Hippocampal formation (tissue), 2 donors: ENCODE measurements around the gene DIS3L2.

Experiments used
- DNase-seq, 2 donors: peaks; one replicate each; lab custom pipeline; 2025; lab: John Stamatoyannopoulos, UW

DIS3L2 gene

DNA sequence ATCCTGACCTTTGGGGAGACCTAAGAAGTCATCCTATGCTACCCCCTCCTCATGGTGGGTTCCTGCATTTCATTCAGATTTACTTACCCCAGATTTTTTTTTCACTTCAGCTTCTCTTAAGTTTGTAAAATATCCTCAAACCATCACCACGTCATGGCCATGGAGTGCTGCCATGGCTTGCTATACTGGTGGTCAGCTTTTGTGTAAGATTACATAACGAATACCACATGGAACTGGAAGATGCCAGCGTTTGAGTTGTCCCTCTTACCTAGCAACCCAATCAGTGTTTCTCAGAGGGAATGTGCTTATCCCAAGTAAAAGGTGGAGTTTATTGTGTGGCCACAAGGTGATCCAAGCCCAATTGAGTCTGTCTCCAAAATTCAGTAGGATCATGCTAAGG, 268.4 kb downstream of the DIS3L2 start:
- DNase-seq, result no peak

DNA sequence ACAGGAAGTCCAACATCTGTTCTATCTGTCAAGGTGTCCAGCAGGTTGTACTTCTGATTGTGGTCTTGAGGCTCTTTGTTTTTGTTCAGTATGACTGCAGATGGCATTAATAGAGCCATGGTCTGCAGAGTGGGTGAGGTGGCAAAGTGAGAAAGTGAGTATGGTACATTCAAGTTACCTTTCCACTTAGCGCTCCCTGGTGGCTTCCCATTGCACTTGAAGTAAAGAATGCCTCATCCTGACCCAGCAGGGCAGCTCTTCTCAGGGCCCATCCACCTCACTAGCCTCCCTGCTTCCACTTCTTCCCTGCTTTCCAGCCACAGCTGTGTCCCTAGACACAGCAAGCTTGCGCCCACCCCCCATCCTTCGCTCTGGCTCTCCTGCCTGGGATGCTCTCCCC, 269.0 kb downstream of the DIS3L2 start:
- no peak for DNase-seq

DNA sequence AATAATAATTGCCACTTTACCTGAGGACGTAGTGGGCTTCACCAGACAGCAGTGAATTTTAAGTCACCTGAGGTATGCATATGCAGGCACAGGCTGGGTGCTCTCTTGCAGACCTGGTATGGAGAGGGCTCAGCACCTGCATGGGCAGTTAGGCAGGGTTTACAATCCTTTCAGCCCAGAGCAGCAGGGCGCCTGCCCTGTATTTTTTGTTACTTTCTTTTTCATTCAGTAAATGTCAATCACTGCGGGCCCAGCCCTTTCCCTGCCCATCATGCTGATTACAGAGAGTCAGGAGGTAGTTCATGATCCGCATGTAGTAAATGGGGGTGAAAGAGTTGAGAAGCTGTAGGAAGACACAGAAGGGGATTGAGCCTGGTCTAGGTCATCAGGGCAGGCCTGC, 270.0 kb downstream of the DIS3L2 start:
- DNase-seq, result no peak

DNA sequence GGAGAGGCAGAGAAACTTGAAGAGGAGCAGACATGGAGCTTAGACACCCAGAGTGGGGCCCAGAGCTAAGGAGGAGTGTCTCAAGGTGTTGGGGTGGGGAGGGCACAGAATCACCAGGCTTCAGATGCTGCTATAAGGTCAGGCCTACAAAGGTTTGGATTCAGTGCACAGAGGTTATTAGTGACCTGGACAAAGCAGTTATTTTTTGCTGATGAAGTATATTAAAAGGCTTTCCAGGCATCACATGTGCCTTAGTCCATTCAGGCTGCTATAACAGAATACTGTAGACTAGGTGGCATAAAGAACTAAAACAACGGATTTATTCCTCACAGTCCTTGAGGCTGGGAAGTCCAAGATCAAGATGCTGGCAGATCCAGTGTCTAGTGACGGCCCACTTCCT, 271.4 kb downstream of the DIS3L2 start:
- no peak for DNase-seq

DNA sequence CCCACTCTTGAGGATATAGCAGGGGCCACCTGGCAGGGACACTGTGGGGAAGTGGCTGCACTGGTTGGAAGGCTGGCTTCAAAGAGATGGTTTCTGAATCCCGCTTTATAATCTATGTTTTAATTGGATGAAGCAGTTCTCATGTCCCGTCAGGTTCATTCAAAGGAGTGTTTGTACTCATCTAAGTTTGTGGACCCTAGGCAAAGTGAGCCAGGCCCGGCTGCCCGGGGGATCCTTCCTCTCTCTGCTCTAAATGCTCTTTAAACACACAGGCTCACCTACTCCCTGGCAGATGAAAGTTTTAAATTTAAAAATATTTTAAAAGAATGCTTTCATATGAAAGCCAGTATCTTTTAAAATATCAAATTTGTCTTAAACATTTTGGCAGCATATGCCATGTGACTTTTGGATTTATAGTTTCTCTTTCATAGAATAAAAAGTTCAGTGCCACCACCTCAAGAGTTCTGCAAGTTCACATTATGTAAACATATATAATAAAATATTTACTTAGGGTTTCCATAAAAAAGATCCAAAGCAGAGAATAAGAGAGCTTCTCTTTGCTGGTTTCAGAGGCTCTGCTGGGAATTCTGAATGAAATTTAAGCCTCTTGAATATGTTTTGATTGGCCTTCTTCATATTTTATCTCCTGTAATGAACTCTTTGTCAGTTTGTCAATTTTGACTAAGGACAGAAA, 273.6 kb downstream of the DIS3L2 start:
- DNase-seq, result no peak

DNA sequence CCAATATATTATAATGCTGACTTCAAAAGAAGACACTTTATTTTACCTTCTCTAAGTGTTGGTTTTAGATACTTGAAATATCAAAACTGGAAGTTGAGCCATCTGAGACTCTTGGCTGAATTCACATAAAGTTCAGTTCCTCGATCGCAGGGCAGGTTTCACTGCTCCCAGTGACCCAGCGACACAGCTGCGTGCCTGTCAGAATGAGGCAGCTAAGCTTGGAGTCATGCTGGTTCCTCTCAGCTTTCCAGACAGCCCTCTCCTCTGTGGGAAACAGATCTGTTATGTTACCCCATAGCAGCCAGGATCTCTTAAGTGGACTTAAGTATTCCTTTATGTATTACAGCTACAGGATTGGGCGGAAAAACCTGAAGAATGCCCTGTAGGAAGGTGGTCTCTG, 274.2 kb downstream of the DIS3L2 start:
- no peak for DNase-seq

DNA sequence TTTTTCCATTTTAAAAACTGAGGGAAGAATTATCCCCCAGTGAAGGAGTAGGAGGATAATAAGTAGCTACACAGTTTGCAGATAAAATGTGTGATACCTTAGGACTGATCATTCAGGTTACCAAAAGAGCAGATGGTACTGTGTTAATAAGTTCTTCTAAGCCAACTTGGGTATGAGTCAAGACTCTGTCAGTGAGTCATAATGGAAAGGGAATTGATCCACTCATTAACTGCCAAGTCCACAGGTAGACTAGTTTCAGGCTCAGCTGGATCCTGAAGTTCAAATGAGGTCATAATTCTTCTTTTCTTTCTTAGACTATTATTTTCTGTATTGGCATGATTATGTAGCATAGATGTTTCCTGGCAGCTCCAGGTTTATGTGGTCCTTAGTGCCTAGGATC, 274.7 kb downstream of the DIS3L2 start:
- DNase-seq, result no peak

DNA sequence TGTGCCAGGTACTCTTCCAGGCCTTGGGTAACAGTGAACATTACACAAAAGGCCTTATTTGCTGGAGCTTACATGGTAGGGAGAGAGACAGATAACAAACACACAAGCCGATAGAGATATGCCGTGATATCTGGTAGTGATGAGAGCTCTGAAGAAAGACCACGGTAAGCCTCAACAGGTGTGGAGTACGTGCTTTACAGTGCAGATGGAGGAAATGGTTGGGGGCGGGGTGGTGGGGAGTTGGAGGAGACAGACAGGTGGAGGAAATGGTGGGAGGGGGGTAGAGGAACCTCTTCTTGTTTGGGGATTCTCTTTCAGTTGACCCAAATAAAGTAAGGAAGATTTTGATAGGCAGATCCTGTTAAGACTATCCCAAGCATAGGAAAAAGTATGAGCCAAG, 276.0 kb downstream of the DIS3L2 start:
- DNase-seq, result no peak

DNA sequence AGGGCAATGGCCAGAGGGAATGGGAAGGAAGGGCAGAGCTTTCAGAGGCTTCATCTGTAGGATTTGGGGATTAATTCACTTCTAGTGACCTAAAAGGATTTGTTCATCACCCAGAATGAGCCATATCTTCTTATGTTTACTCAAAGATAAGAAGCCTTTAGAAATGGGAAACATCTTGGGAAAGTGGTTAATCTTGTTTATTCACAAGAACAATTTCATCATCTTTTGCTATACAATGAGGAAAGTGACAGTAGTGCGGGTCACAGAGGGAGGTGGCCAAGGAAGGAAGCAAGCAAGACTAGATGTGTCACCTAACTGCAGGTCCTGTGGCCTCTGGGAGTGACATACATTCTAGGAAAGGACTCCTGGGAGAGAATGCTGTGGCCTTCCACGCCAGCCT, 276.6 kb downstream of the DIS3L2 start:
- no peak for DNase-seq

DNA sequence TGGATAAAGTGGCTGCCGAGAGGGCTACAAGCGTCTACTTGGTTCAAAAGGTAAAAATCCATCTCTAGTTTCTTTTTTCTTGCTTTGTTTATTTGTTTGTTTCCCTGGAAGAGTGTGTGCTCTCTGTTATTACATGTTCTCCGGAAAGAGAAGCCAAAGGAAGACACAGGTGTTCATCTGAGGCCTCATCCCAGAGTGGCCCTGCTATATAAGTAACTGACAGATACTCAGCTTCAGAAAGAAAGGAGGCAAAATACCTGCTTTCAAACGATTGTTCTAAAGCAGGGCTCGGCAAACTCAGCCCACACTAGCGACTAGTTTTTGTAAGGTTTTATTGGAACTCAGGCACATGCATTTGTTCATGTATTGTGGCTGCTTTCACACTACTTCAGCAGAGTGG, 277.1 kb downstream of the DIS3L2 start:
- DNase-seq, result no peak

DNA sequence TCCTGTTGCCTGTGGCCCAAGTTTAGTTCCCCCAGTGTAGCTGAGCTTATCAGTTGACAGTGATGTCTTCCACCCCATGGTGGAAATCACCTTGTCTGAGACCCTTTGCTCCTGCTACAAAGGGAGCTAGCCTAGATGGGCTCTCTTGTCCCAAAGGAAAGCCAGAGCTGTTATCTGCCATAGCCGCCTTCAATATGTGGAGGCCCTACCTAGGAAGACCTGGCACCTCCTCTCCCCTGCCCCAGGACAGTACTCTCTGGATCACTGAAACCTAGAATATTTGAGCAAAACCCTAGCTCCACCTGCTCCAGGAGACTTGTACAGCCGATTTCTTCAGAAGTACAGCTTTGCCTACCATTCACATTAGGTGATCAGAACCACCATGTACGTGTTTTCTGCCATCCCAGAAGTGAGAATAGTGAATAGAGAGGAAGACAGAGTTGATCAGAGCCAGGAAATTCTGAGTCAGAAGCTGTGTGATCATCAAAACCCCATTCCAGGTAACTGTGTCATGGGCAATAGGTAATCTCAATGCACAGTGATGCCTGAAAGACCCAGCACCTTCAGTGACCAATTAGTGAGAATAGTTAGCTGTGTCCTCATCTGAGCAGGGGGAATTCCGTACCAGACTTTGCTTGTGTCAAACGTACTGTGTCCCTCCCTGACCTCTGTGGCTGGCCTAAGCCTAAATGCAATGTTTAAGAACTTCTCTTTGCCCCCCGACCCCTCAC, 278.6 kb downstream of the DIS3L2 start:
- DNase-seq, result no peak

DNA sequence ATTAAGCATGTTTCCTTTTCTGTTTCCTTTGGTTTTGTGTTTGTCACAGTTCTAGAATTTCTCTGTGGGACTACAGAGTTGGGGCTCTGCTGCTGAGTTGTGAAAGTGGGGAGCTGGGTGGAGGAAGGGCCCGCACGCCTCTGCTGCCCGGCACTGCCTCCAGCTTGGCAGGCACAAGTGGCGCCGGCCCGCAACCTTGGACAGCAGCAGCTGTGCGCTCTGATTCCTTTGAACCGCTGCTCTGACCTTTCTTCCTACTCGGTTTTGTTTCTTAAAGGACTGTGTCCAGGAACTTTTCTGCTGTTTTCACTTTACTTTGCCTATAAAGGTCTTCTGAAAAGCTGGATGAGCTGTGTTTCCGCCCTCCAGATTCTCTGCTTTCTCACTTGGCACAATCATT, 279.4 kb downstream of the DIS3L2 start:
- DNase-seq, result no peak

DNA sequence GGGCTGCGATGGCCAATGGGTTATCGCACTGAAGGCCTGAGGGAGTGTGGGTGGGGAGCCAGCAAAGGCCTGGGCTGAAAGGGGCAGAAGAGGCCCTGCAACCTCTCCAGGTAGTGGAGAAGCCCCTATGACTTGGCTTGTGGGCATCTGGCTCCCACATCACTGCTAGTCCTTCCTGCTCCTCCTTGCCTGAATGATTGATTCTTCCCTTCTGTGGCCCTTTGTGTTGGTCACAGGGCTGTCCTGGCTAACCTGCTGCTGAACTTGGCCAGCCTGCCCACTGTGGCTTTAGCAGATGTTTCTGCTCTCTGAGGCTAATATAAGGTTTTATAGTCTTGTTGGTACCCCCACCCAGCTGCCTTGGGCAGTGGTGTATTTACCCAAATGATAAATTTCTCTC, 280.8 kb downstream of the DIS3L2 start:
- no peak for DNase-seq

DNA sequence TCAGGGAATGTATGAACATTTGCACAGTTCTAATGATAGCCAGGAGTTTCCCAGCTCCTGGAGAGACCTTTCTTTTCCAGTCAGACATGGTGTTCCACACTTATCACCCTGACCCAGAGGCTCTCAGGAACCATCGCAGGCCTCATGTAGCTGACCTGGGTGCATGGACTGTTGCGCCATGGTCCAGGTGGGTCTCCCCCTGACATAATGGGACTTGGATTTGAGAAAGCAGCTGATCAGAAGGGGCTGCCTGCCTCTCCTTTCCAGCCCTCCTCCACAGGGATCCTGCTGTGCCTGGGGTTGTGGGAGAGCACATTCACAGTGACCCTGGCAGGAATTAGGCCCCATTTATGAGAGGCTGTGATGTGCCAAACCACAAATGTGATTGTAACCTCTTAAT, 283.6 kb downstream of the DIS3L2 start:
- DNase-seq, result no peak

DNA sequence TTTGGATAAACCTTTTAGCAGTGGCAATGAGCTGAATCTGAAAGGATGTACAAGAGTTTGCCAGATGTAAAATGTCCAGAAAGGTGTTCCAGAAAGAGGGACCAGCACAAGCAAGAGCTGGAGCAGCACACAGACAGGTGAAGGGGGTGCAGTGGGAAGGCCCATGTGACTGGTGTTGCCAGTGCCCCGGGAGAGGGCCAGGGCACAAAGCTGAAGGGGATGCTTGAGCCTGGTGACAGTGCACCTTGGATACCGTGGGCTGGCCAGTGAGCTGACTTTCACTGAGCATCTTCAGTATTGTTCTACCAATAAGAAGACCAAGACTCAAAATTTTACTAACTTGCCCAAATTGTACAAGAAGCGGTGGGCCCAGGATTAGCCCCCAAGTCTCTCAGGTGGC, 284.7 kb downstream of the DIS3L2 start:
- no peak for DNase-seq

DNA sequence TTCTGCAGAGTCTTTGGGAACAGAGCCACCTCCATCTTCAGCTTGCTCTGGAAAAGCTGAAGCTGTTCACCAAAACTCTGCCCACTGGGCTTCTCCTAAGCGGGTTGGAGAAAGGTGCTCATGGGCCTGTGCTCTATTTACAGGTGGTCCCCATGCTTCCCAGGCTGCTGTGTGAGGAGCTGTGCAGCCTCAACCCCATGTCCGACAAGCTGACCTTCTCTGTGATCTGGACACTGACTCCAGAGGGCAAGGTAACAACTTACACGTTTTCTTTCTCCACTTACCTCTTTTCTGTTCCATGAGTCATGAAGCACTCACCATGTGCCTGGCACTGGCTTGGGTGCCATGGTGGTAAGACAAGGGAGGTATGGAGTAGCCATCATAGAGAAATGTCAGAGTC, 287.6 kb downstream of the DIS3L2 start:
- no peak for DNase-seq

DNA sequence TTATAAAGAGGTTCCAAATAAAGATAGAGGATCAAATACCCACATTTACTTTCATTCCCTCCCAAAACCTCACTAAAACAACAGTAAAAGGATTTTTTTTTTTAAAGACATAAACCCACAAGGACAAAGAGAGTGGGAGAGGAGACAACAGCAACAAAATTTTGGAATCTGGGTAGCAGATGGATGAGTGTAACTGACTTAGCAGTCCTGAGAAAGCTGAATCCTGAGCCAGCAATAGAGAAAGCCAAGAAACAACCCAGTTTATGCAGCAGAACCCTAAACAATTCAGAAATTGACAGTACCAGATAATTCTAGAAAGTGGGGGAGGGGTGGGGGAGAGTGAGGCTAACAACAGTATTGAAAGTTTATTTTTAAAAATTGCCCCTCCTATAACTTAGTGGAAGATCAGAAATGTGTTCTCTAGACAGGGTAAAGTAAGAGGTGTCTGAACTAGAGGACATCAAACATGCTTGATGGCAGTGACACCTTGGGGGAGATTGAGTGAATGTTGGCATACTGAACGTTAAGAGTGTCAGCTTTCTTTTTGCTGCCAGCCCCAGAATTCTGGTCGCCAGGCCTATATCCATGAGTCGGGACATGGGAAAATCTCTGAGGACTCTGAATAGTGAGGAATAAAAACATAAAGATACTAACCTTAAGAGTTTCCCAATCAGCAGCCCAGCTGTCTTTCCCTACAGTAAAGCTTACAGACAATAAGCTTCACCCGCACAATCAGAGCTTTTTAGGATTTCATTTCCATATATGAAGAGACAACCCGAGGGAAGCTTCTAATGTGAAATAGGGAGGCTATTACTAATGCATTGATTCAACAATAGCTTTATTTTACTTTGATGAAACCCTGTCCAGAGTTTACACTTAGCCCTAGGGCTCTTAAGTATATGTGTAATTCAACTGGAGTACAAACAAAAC, 289.0 kb downstream of the DIS3L2 start:
- DNase-seq, result no peak

DNA sequence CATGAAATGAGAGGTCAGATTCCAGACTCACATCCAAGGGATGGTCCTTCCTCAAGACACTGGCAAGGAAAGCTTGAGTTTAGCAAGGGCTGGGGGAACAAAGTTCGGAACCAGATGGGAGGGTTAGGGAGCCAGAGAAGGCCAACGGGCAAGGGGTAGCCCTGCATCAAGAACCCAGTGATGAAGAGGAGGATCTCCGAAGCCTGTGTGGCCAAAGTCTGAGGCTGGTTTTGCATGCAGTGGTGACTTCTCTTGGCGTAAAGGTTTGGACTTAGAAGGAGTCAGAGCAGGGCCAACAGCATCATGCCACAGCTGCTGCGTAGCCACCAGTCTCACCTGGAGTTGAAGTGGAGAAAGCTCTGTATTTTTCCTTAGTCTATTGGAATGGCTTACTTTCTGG, 293.5 kb downstream of the DIS3L2 start:
- DNase-seq, result no peak

DNA sequence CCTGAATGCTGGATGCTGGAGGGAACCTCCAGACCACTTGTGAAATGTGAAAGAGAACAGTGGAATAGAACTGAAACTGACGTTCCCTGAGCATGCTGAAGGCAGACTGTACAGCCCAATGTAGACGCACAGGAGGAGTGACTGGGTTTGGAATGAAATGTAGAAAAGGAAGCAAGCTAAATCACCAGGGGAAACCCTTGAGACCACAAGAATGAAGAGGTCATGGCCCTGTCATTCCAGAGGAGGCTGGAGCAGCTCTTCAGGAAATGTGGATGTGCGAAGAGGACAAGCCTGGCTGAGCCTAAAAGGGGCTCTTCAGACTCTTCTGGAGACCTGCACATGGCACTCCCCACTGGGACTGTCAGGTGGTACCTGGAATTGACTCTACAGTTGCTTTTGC, 298.6 kb downstream of the DIS3L2 start:
- no peak for DNase-seq

DNA sequence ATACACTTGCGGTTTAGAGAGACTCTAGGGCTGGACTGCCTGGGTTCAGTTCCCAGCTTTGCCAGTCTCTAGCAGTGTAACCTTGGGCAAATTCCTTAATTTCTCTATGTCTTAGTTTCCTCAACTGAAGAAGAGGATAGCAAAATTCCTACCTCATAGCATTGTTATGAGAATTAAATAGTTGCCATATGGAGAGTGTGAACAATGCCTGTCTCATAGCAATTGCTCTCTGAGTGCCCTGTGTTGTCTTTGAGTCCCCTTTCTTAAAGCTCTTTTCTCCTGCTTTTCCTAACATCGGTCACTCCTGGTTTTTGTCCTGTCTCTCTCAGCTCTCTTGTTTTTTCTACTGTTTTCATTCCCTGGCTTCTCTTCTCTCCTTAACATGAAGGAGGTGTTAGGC, 300.3 kb downstream of the DIS3L2 start:
- no peak for DNase-seq

DNA sequence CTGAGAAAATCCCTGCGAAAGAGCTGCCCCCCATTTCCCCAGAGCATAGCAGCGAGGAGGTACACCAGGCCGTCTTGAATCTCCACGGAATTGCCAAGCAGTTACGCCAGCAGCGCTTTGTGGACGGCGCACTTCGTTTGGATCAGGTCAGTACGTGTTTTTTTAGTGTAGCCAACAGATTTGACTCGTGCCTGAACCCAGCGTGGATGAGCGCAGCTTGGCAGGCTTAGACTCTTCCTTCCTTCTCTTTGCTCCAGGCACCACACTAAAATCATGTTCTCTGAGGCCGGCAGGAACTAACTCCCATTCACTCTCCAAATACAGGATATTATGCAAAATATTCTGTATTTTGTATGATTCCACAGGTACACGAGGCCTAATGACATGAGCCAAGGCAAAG, 301.8 kb downstream of the DIS3L2 start:
- no peak for DNase-seq

DNA sequence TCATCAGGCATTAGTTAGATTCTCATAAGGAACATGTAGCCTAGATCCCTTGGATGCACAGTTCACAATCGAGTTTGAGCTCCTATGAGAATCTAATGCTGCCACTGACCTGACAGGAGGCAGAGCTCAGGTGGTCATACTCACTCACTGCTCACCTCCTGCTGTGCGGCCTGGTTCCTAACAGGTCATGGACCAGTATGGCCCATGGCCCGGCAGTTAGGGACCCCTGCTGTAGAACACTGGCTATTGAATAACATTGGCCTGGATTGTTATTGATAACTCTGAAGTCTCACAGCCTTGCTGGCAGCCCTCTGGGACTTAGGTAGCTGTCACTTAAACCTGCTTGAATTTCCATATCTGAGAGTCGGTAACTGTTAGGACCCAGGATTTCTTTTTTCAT, 302.6 kb downstream of the DIS3L2 start:
- DNase-seq, result no peak

DNA sequence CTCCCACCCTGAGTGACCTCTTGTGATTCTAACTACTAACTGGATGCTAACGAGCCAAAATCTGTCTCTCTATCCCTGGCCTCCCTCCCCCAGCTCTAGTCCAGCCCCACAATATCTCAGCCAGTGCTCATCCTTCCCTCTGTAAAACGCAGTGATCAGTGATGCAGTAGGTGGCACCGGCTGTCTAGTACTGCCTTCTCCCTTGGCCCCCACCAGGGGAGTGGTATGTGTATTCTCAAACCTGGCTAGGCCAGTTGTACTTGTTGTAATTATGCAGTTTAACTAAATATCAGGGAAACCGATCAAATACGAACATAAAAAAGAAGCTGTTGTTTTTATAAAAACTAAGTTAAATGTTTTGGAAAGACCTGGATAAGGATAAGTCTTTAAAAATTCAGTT, 303.8 kb downstream of the DIS3L2 start:
- no peak for DNase-seq
